K562 (cell line): ENCODE results near the gene SLC1A2. TPM values are rescaled to one million over a fixed set of nuclear protein-coding genes. Genes with fewer than 3 reads are reported as not detected.

ENCODE experiments used
- ATAC-seq: fragments of 200-7000 bp; cut with Tn5 transposase; 3 replicates; pipeline ENCODE4 v1.9.1; 2020; ENCODE audit warnings: moderate library complexity
- BruUV-seq: library from RNA; stranded (reverse); fragments of 400-500 nt; replicated peaks from 2 replicates; lab custom pipeline; 2021; lab: Mats Ljungman, UMichigan
- CTCF ChIA-PET: fragments of 300-600 bp; formaldehyde crosslinking; extraction: SDS; loops from one replicate; lab custom pipeline; 2021; ENCODE audit warnings: low intra/inter-chr PET ratio; lab: Yijun Ruan, JAX
- POLR2A ChIA-PET: fragments of 300-600, 350-650 bp; sonication (Branson Sonifier 250); formaldehyde crosslinking; extraction: SDS; loops from one replicate; lab custom pipeline; 2021; ENCODE audit warnings: antibody characterized with exemption, inconsistent platforms; lab: Yijun Ruan, JAX
- DNase-seq, 4 experiments: peaks; one replicate each; pipeline versions ENCODE4 v3.0.0 to v3.0.0-alpha.2; 2011 to 2018; ENCODE audit warnings: low spot score in 3 of 4, mixed read lengths in 3 of 4; ENCODE audit errors: extremely low read depth in 1 of 4
- FAIRE-seq: peaks from 2 replicates; lab custom pipeline; 2011; peaks lifted over from hg19 to GRCh38; lab: Jason Lieb, UNC
- H2AFZ ChIP-seq: 2 replicates; pipeline ENCODE4 v1.6.0; 2011; ENCODE audit warnings: low read depth, low read length, control low read depth, inconsistent platforms
- H3K27ac ChIP-seq: fragments of 200-600 bp; 3 replicates; pipeline ENCODE4 v1.8.0; 2011; ENCODE audit warnings: low read depth, mild to moderate bottlenecking, control low read depth, inconsistent platforms, low read length, moderate library complexity, mixed read lengths; ENCODE audit errors: extremely low read depth
- H3K27me3 ChIP-seq, 2 experiments: fragments of 300-600 bp in 1 of 2; 2 replicates in 1 of 2; 3 replicates in 1 of 2; pipeline versions ENCODE4 v1.6.0 to v1.8.0; 2011; ENCODE audit warnings: inconsistent platforms in 2 of 2, low read length in 2 of 2, mild to moderate bottlenecking in 1 of 2, mixed read lengths in 1 of 2, moderate library complexity in 1 of 2; ENCODE audit not compliant: control insufficient read depth in 2 of 2, insufficient read depth in 2 of 2
- H3K36me3 ChIP-seq: fragments of 300-600 bp; 3 replicates; pipeline ENCODE4 v1.8.0; 2011; ENCODE audit warnings: mild to moderate bottlenecking, low read length, inconsistent platforms; ENCODE audit not compliant: control insufficient read depth, insufficient read depth
- H3K4me1 ChIP-seq, 2 experiments: fragments of 200-600 bp in 1 of 2; replicated peaks in 1 of 2; 2 replicates in 1 of 2; 3 replicates in 1 of 2; pipeline versions ENCODE4 v1.5.1 to v1.8.0; 2011; ENCODE audit warnings: inconsistent platforms in 2 of 2, low read length in 2 of 2, mild to moderate bottlenecking in 1 of 2, mixed read lengths in 1 of 2, moderate library complexity in 1 of 2; ENCODE audit not compliant: control insufficient read depth in 2 of 2, insufficient read depth in 2 of 2
- H3K4me2 ChIP-seq: 2 replicates; pipeline ENCODE4 v1.6.1; 2011; ENCODE audit warnings: low read length, control low read depth, inconsistent platforms, mixed read lengths; ENCODE audit not compliant: insufficient read depth
- H3K4me3 ChIP-seq: fragments of 200-600 bp; sonication (generic), shearing (Covaris generic); 2 replicates; pipeline ENCODE4 v1.5.1; 2016; ENCODE audit warnings: control low read depth, inconsistent platforms
- H3K79me2 ChIP-seq: fragments of 200-600 bp; 3 replicates; pipeline ENCODE4 v1.8.0; 2011; ENCODE audit warnings: low read length, inconsistent platforms; ENCODE audit not compliant: control insufficient read depth, insufficient read depth
- H3K9ac ChIP-seq, 2 experiments: 2 replicates each; pipeline versions ENCODE4 v1.6.0 to v1.6.1; 2011; ENCODE audit warnings: low read depth in 2 of 2, low read length in 2 of 2, control low read depth in 1 of 2, inconsistent platforms in 1 of 2, mild to moderate bottlenecking in 1 of 2, mixed read lengths in 1 of 2; ENCODE audit not compliant: insufficient read depth in 1 of 2
- H3K9me1 ChIP-seq: one replicate; pipeline ENCODE4 v1.6.0; 2011; ENCODE audit warnings: inconsistent platforms, mild to moderate bottlenecking, low read length, moderate library complexity; ENCODE audit not compliant: control insufficient read depth, insufficient read depth
- H3K9me3 ChIP-seq: replicated peaks from 2 replicates; pipeline ENCODE4 v1.5.1; 2011; ENCODE audit warnings: low read depth, low read length, inconsistent platforms; ENCODE audit not compliant: control insufficient read depth, insufficient read depth
- H4K20me1 ChIP-seq: replicated peaks from 2 replicates; pipeline ENCODE4 v1.6.1; 2011; ENCODE audit warnings: low read length, inconsistent platforms, mixed read lengths; ENCODE audit not compliant: control insufficient read depth, insufficient read depth
- AFF1 ChIP-seq, 2 experiments: fragments of 450-650 bp; IDR thresholded peaks; 2 replicates each; pipeline ENCODE4 v1.6.1; 2018; ENCODE audit warnings: mild to moderate bottlenecking in 2 of 2, low read depth in 1 of 2; ENCODE audit not compliant: partially characterized antibody in 2 of 2
- DLX4 ChIP-seq: fragments of 250-450 bp; sonication (Bioruptor Pico); IDR thresholded peaks from 2 replicates; pipeline ENCODE4 v1.6.1; 2021; ENCODE audit warnings: mild to moderate bottlenecking
- E2F5 ChIP-seq: sonication (generic); formaldehyde crosslinking; IDR thresholded peaks from 2 replicates; pipeline ENCODE4 v1.8.0; 2022; ENCODE audit warnings: mild to moderate bottlenecking, missing genetic modification reagents
- ILF3 ChIP-seq: fragments of 450-650 bp; IDR thresholded peaks from 2 replicates; pipeline ENCODE4 v1.6.1; 2018; ENCODE audit warnings: antibody characterized with exemption, mild to moderate bottlenecking, moderate library complexity, borderline replicate concordance
- MTA3 ChIP-seq: fragments of 450-650 bp; formaldehyde crosslinking; IDR thresholded peaks from 2 replicates; pipeline ENCODE4 v1.6.1; 2017; ENCODE audit warnings: mild to moderate bottlenecking, borderline replicate concordance
- PHB ChIP-seq: fragments of 250-450 bp; sonication (Bioruptor Pico); IDR thresholded peaks from 2 replicates; pipeline ENCODE4 v1.5.0; 2021
- PRDM10 ChIP-seq: fragments of 450-650 bp; IDR thresholded peaks from 2 replicates; pipeline ENCODE4 v1.6.1; 2018; ENCODE audit not compliant: partially characterized antibody
- RBM25 ChIP-seq: fragments of 200-400 bp; formaldehyde crosslinking; IDR thresholded peaks from 2 replicates; pipeline ENCODE4 v1.6.1; 2018; ENCODE audit warnings: low read length, low read depth, moderate library complexity; ENCODE audit not compliant: severe bottlenecking
- SIN3A ChIP-seq, 2 experiments: fragments of 150-350 bp in 1 of 2; IDR thresholded peaks; 2 replicates each; pipeline ENCODE4 v1.6.1; 2011 to 2016; ENCODE audit warnings: borderline replicate concordance in 2 of 2, low read depth in 2 of 2, low read length in 2 of 2, mild to moderate bottlenecking in 2 of 2, moderate library complexity in 2 of 2; ENCODE audit not compliant: control insufficient read depth in 1 of 2
- ZC3H4 ChIP-seq: sonication (generic); formaldehyde crosslinking; IDR thresholded peaks from 2 replicates; pipeline ENCODE4 v1.9.0; 2021; ENCODE audit warnings: missing genetic modification reagents, borderline replicate concordance
- WGBS: fragments of 100-300 bp; shearing (Covaris generic); methylation state at CpG from one replicate; pipeline ENCODE4 v1.1.6; 2016; ENCODE audit warnings: low coverage, mixed read lengths; ENCODE audit not compliant: insufficient coverage; ENCODE audit errors: missing lambda C conversion rate; 5-methylcytosine and 5-hydroxymethylcytosine counted together
- in situ Hi-C: fragments of 300-500 bp; cut with MboI; formaldehyde crosslinking; loops from 4 replicates; pipeline ENCODE4 v1.15.0; 2018; ENCODE audit warnings: inconsistent platforms, mixed read lengths
- intact Hi-C: fragments of 100-400 bp; cut with micrococcal nuclease; formaldehyde crosslinking; loops from 2 replicates; pipeline ENCODE4 v1.14.2; 2022
- polyA plus RNA-seq, 8 experiments: library from polyadenylated mRNA; depleted of rRNA in 4 of 8; stranded (reverse) in 5 of 8; unstranded in 3 of 8; fragments of >200 nt; fragmentation: Nextera tagmentation in 2 of 8; fragmentation: Illumina TruSeq in 1 of 8; extraction: Ambion mirVana in 2 of 8; extraction: Trizol in 1 of 8; gene quantifications; 2 replicates each; pipeline versions ENCODE4 v1.2.1 to v1.2.3, GENCODE V29; 2011 to 2014; ENCODE audit warnings: inconsistent platforms in 1 of 8, missing spikeins in 1 of 8
- total RNA-seq, 7 experiments: library from RNA; depleted of rRNA in 6 of 7; stranded (reverse); fragments of >200 nt in 6 of 7; fragmentation: Illumina TruSeq in 2 of 7; extraction: Trizol in 2 of 7; gene quantifications; 2 replicates each; pipeline versions ENCODE4 v1.2.1 to v1.2.3, GENCODE V29; 2011 to 2021; ENCODE audit warnings: low replicate concordance in 1 of 7

The SLC1A2 gene
- total and polyA plus RNA-seq, 9 of the 15 experiments (the other 6 are each of a cell fraction or from before 2014, with no cell fraction given), result 0.03 to 0.07 (median 0.04) TPM; not detected in 5

GRCh38 chr11:35265755-35266454 lies 153.5 kb downstream of the SLC1A2 start:
- in situ Hi-C loops, result no loop called here
- FAIRE-seq, result no peak
- CTCF ChIA-PET, result no interaction called here
- H3K79me2 ChIP-seq, result no peaks in the 10 kb centered on the region
- BruUV-seq, result no TSS peak
- intact Hi-C loops, result no loop called here
- no peak overlapping the region for H3K9ac ChIP-seq
- H3K4me3 ChIP-seq, result no peak overlapping the region
- H3K27ac ChIP-seq, result no peak overlapping the region
- no peak for ATAC-seq
- 0% methylated on average over 3 of the region's 3 CpGs for WGBS
- H3K4me2 ChIP-seq, result no peak overlapping the region
- H3K9me3 ChIP-seq, result no peaks in the 10 kb centered on the region
- no peaks in the 10 kb centered on the region for H3K9me1 ChIP-seq
- DNase-seq, result no peak
- 0 out of 5 replicates have a peak, but pooled peaks cover 0 to 4% of the 10 kb centered on the region in 2 experiments for H3K27me3 ChIP-seq
- no peak overlapping the region for H2AFZ ChIP-seq
- no peaks in the 10 kb centered on the region for H3K36me3 ChIP-seq
- no peaks in the 10 kb centered on the region for H3K4me1 ChIP-seq
- no peaks in the 10 kb centered on the region for H4K20me1 ChIP-seq
- POLR2A ChIA-PET, result no interaction called here
- no peak for TF ChIP-seq PHB (CRISPR knock-in tag)
- TF ChIP-seq ILF3, result no peak
- no peak for TF ChIP-seq MTA3
- no peak for TF ChIP-seq SIN3A (IDR thresholded peaks at IDR 0.05; ENCODE audit: borderline replicate concordance in 2 of 2, control insufficient read depth in 1 of 2, low read depth in 2 of 2, low read length in 2 of 2)
- no peak for TF ChIP-seq AFF1 (IDR thresholded peaks at IDR 0.05; ENCODE audit: low read depth in 1 of 2, partially characterized antibody in 2 of 2)
- TF ChIP-seq RBM25, result no peak
- no peak for TF ChIP-seq PRDM10
- TF ChIP-seq E2F5 (CRISPR knock-in tag), result no peak
- no peak for TF ChIP-seq DLX4 (CRISPR knock-in tag)
- no peak for TF ChIP-seq ZC3H4 (CRISPR knock-in tag)
